GM10248 (cell line): Measurements from ENCODE around the gene SMARCC1.
"Not testable (repeated sequence)": the region's sequence is repeated elsewhere in the genome, so short reads cannot be mapped to it uniquely, and the experiment has no call there.

Source experiments
- CTCF ChIA-PET: fragments of 300-600 bp; sonication (Branson Sonifier 250); formaldehyde crosslinking; extraction: SDS; loops from one replicate; lab custom pipeline; 2021; ENCODE audit warnings: antibody characterized with exemption; lab: Yijun Ruan, JAX
- POLR2A ChIA-PET: fragments of 350-650 bp; sonication (Branson Sonifier 250); formaldehyde crosslinking; extraction: SDS; loops from one replicate; lab custom pipeline; 2020; ENCODE audit warnings: antibody characterized with exemption; lab: Yijun Ruan, JAX
- DNase-seq: peaks from one replicate; pipeline ENCODE4 v3.0.0; 2012; ENCODE audit errors: extremely low spot score
- CTCF ChIP-seq: IDR thresholded peaks from 2 replicates; pipeline ENCODE4 v1.5.1; 2012; ENCODE audit warnings: mild to moderate bottlenecking, low read depth; ENCODE audit errors: extremely low read depth, missing control alignments, control extremely low read depth

Gene SMARCC1

DNA sequence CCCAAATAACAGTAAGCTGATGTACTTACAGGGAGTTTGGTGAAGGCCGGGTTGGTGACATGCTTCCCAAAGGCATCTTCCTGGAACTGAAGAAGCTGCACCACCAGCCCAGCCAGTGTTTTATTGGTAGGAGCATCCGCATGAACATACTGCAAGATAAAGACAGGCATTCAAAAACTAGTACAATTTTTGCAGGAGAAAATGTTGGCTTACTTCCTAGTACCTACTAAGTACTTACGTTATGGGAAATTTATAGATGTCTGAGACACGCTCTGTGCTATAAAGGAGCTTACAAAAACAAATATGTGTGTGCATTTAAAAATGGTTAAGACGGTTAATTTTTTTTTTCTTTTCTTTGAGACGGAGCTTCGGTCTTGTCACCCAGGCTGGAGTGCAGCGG is 8.9 kb downstream of the SMARCC1 start:
- ChIA-PET CTCF (interaction anchor here (0.7 to 1.1 kb wide), 2 partner anchors 10 to 11 kb away, joined by 3 read pairs; no protein-coding TSS in a partner anchor), POLR2A (no interaction called here)

DNA sequence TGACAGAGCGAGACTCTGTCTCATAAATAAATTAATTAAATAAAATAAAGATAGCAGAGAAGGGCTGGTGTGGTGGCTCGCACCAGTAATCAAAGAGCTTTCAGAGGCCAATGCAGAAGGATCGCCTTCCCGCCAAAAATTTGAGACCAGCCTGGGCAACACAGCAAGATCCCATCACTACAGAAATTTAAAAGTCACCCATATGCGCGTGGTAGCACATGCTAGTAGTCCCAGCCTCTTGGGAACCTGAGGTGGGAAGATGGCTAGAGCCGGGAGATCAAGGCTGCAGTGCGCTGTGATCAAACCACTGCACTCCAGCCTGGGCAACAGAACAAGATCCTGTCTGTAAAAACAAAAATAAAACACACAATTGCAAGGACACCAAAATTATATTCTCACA is 9.6 kb downstream of the SMARCC1 start:
- ChIA-PET POLR2A (no interaction called here), CTCF (interaction anchor here (1.1 kb wide), 1 partner anchor 10 kb away, joined by 3 read pairs; no protein-coding TSS in a partner anchor)
- no peak for DNase-seq
- TF ChIP-seq CTCF, result no peak

More for the DNA sequence above, 8.9 kb downstream of the SMARCC1 start:
- no peak for DNase-seq
- TF ChIP-seq CTCF, result no peak

GRCh38 chr3:47766186-47766585 is 15.5 kb downstream of the SMARCC1 start:
- no peak for DNase-seq
- no peak for TF ChIP-seq CTCF
- CTCF ChIA-PET, result interaction anchor here (1.0 to 1.1 kb wide), 2 partner anchors 19 to 97 kb away, joined by 3 to 4 read pairs; no protein-coding TSS in a partner anchor
- POLR2A ChIA-PET, result no interaction called here

DNA sequence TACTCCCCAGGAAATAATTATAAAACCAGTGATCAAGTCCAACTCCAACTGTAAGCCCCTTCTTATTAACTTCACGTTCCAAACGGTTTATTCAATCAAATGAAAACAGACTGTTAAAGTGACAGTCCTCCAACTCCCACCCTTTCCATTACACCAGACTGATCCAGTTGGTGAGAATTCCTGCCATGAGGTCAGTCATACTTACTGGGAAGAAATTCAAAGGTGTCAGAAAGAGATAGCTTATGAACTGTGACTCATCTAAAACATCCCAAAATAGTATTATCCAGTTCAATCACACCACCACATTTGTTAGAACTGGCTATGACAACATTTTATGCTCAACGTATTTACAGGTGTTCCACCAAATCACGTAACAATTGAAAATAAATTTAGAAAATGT is 19.5 kb downstream of the SMARCC1 start:
- ChIA-PET CTCF (interaction anchor here (1.7 to 1.8 kb wide), 2 partner anchors 9 to 11 kb away, joined by 3 to 6 read pairs; no protein-coding TSS in a partner anchor), POLR2A (no interaction called here)
- no peak for TF ChIP-seq CTCF
- no peak for DNase-seq

GRCh38 chr3:47761046-47761445 is 20.6 kb downstream of the SMARCC1 start:
- CTCF ChIA-PET, result interaction anchor here (1.8 kb wide), 1 partner anchor 10 kb away, joined by 6 read pairs; no protein-coding TSS in a partner anchor
- TF ChIP-seq CTCF, result no peak
- POLR2A ChIA-PET, result no interaction called here
- no peak for DNase-seq

DNA sequence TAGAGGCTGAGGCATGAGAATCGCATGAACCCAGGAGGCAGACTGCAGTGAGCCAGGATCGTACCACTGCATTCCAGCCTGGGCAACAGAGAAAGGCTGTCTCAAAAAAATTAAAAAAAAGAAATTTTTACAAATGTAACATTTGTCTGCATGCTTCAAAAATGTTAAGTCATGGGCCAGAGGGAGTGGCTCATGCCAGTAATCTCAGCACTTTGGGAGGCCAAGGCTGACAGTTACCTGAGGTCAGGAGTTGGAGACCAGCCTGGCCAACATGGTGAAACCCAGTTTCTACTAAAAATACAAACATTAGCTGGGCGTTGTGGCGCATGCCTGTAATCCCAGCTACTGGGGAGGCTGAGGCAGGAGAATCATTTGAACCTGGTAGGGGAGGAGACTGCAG is 21.5 kb downstream of the SMARCC1 start:
- POLR2A ChIA-PET, DNase-seq: not testable (repeated sequence)
- CTCF ChIA-PET, result interaction anchor here (0.9 kb wide), 1 partner anchor 11 kb away, joined by 3 read pairs; no protein-coding TSS in a partner anchor

DNA sequence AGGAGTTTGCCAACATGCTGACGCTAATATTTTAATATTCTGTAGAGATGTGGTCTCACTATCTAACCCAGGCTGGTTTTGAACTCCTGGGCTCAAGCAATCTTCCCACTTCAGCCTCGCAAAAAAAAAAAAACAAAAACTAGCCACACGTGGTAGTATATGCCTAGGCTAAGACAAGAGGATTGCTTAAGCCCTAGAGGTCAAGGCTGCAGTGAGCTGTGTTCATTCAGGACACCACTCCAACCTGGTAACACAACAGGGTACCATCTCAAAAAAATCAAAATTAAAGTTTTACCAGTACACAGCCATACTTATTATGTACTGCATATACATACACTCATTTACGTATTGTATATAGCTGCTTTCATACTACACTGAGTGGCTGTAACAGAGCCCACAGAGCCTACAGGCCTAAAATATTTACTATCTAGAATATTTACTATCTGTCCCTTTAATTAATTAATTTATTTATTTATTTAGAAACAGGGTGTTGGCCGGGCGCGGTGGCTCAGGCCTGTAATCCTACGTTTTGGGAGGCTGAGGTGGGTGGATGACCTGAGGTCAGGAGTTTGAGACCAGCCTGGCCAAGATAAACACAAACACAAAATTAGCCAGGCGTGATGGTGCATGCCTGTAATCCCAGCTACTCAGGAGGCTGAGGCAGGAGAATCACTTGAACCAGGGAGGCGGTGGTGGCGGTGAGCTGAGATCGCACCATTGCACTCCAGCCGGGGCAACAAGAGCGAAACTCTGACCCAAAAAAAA is 23.2 kb downstream of the SMARCC1 start:
- CTCF ChIA-PET, result interaction anchor here (1.4 kb wide), 2 partner anchors 16 to 19 kb away, joined by 4 read pairs; no protein-coding TSS in a partner anchor
- POLR2A ChIA-PET, result no interaction called here

More for the DNA sequence above, 23.2 kb downstream of the SMARCC1 start:
- DNase-seq, result no peak
- no peak for TF ChIP-seq CTCF
